ENCODE data around the gene RBKS.
A peak's percentile ranks its signal among the peaks of the same experiment; 100 is the strongest.

RBKS gene

DNA sequence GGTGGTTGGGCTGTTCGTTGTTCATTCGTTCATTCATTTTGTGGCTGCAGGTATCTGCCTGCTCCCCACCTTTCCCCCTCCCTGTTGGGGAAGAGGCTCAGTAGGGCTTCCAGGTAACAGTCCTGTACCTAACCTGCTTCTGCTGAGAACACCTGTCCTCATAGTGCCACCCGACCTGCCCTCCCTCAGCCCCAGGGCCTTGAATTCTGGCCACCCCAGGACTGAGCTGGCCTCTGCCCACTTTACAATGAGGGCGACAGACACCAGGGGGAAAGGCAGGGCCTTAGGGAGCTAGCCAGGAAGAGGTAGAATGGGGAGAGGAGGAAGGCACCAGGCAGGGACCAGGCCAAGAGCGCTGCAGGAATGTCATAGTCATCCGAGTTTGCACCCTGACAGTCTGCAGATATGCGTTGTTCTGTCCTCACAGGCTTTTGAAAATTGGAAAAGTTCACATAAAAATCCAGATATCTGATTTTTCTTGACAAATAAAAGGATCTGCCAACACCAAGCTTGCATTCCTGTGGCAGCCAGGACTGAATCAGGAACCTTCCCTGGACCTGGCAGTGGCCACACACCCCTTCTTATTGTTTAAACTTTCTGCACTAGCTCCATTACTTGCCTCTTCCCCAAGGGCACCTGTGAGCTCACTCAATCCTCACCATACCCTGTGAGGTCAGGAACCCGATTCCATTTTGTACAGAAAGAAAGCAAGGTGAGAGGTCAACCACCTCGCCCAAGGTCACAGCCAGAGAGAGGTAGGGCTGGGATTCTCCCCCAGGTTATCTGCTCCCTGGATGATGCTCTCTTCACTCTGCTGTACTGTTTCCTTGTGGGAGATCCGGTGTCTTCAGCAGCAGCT lies 153.9 kb downstream of the RBKS start:
- FAIRE-seq = no peak
- no peak for DNase-seq (ENCODE audit: insufficient read length, low spot score)
- TF ChIP-seq POLR2A (IDR thresholded peaks at IDR 0.05; ENCODE audit: low read depth, low read length) = no peak

DNA sequence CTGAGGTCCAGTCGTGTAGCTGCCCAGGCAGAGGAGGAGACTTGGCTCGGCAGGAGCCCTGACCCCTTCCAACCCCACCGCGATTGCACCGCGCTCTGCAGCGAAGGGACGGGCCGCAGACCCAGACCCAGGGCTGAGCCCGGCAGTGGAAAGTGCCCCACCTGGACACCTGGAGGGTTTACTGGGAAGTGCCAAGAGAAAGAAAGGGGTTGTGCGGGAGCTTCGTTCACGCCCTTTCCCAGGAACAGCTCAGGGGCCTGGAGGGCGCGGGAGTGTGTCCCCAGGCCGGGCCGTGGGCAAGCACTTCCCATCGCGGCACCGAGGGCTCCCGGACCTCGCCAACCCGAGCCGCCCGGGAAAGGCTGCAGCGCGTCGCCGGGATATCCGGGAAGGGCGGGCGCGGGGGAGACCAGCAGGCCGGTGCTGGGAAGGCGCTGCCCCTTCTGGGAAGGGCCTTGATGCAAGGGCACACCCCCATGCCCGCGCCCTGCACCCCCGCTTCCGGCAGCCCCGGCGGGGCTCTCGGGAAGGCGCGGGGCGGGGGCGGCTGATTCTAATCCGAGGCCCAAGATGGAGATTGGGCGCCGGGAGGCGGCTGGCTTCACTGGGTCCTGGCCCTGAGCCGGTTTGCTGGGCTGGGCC lies 154.8 kb downstream of the RBKS start:
- DNase-seq (ENCODE audit: insufficient read length, low spot score) = peak; percentile 70
- peak; percentile 62; the same call in 1 of the 2 replicates for TF ChIP-seq POLR2A (IDR thresholded peaks at IDR 0.05; ENCODE audit: low read depth, low read length)
- FAIRE-seq = no peak

GRCh38 chr2:27734305-27734704 lies 155.9 kb downstream of the RBKS start:
- no peak for FAIRE-seq

More at GRCh38 chr2:27734305-27734704, 155.9 kb downstream of the RBKS start:
- no peak for TF ChIP-seq POLR2A (IDR thresholded peaks at IDR 0.05; ENCODE audit: low read depth, low read length)
- no peak for DNase-seq (ENCODE audit: insufficient read length, low spot score)

All from H54 (cell line).